Liver (tissue), 9 donors: ENCODE data around the gene GPS2. TPM values are rescaled to one million over a fixed set of nuclear protein-coding genes. Genes with fewer than 3 reads are reported as not detected.

Experiments
- DNase-seq: peaks from one replicate; pipeline ENCODE4 v3.0.0-alpha.2; 2017; ENCODE audit warnings: low spot score
- H3K27ac ChIP-seq, 2 donors: one replicate each; pipeline ENCODE4 v1.7.0; 2013; ENCODE audit warnings: inconsistent platforms in 2 of 2, low read length in 2 of 2, control low read depth in 1 of 2, low read depth in 1 of 2, mild to moderate bottlenecking in 1 of 2
- H3K27me3 ChIP-seq, 4 donors: one replicate each; pipeline versions ENCODE4 v1.6.1 to v1.7.0; 2013; ENCODE audit warnings: low read length in 3 of 4, inconsistent platforms in 1 of 4, mild to moderate bottlenecking in 1 of 4, moderate library complexity in 1 of 4; ENCODE audit not compliant: control insufficient read depth in 4 of 4, insufficient read depth in 4 of 4
- H3K36me3 ChIP-seq, 4 donors: one replicate each; pipeline versions ENCODE4 v1.6.1 to v1.7.0; 2013; ENCODE audit warnings: low read length in 3 of 4, mild to moderate bottlenecking in 3 of 4, low read depth in 1 of 4, moderate library complexity in 1 of 4; ENCODE audit not compliant: control insufficient read depth in 4 of 4, insufficient read depth in 3 of 4
- H3K4me1 ChIP-seq, 4 donors: one replicate each; pipeline versions ENCODE4 v1.6.1 to v1.7.0; 2013; ENCODE audit warnings: low read length in 3 of 4, mild to moderate bottlenecking in 3 of 4, moderate library complexity in 1 of 4; ENCODE audit not compliant: control insufficient read depth in 4 of 4, insufficient read depth in 4 of 4
- H3K4me3 ChIP-seq, 3 donors: one replicate each; pipeline versions ENCODE4 v1.6.1 to v1.7.0; 2013; ENCODE audit warnings: low read length in 3 of 3, control low read depth in 1 of 3, low read depth in 1 of 3, mild to moderate bottlenecking in 1 of 3
- H3K9ac ChIP-seq, 2 donors: one replicate each; pipeline ENCODE4 v1.7.0; 2013; ENCODE audit warnings: low read length in 2 of 2, mild to moderate bottlenecking in 2 of 2, moderate library complexity in 2 of 2, control low read depth in 1 of 2, low read depth in 1 of 2
- H3K9me3 ChIP-seq, 4 donors: one replicate each; pipeline versions ENCODE4 v1.6.1 to v1.7.0; 2013; ENCODE audit warnings: low read length in 3 of 4; ENCODE audit not compliant: control insufficient read depth in 4 of 4
- EGR1 ChIP-seq, 2 donors: IDR thresholded peaks; 2 replicates each; pipeline ENCODE4 v1.6.1; 2016 to 2018; ENCODE audit warnings: antibody characterized with exemption in 2 of 2, low read depth in 2 of 2
- FOXA1 ChIP-seq: IDR thresholded peaks from 2 replicates; pipeline ENCODE4 v1.6.1; 2016; ENCODE audit warnings: antibody characterized with exemption
- FOXA2 ChIP-seq: IDR thresholded peaks from 2 replicates; pipeline ENCODE4 v1.6.1; 2016; ENCODE audit warnings: antibody characterized with exemption
- GABPA ChIP-seq, 2 donors: IDR thresholded peaks in 1 of 2; conservative IDR thresholded peaks in 1 of 2; 2 replicates each; pipeline ENCODE4 v1.6.1; 2016; ENCODE audit warnings: antibody characterized with exemption in 2 of 2, mild to moderate bottlenecking in 1 of 2, moderate library complexity in 1 of 2
- HNF4A ChIP-seq, 2 donors: conservative IDR thresholded peaks; 2 replicates each; pipeline ENCODE4 v1.6.1; 2016; ENCODE audit warnings: antibody characterized with exemption in 2 of 2, mild to moderate bottlenecking in 2 of 2
- HNF4G ChIP-seq: IDR thresholded peaks from 2 replicates; pipeline ENCODE4 v1.6.1; 2016; ENCODE audit warnings: antibody characterized with exemption
- JUND ChIP-seq, 2 donors: IDR thresholded peaks; 2 replicates each; pipeline ENCODE4 v1.6.1; 2016; ENCODE audit warnings: antibody characterized with exemption in 2 of 2
- NR2F2 ChIP-seq: IDR thresholded peaks from 2 replicates; pipeline ENCODE4 v1.6.1; 2016; ENCODE audit warnings: antibody characterized with exemption
- RAD21 ChIP-seq, 2 donors: IDR thresholded peaks; 2 replicates each; pipeline ENCODE4 v1.6.1; 2016; ENCODE audit warnings: antibody characterized with exemption in 2 of 2, mild to moderate bottlenecking in 2 of 2
- RXRA ChIP-seq, 2 donors: IDR thresholded peaks; 2 replicates each; pipeline ENCODE4 v1.6.1; 2017 to 2018; ENCODE audit warnings: antibody characterized with exemption in 2 of 2, mild to moderate bottlenecking in 1 of 2
- SP1 ChIP-seq: IDR thresholded peaks from 2 replicates; pipeline ENCODE4 v1.6.1; 2018; ENCODE audit warnings: antibody characterized with exemption, mild to moderate bottlenecking
- TAF1 ChIP-seq: conservative IDR thresholded peaks from 2 replicates; pipeline ENCODE4 v1.6.1; 2016; ENCODE audit warnings: antibody characterized with exemption, mild to moderate bottlenecking
- YY1 ChIP-seq: IDR thresholded peaks from 2 replicates; pipeline ENCODE4 v1.6.1; 2016; ENCODE audit warnings: antibody characterized with exemption, mild to moderate bottlenecking
- WGBS: extraction: QIAGEN DNeasy Blood & Tissue Kit; methylation state at CpG from one replicate; pipeline ENCODE4 v1.1.7; 2013; 5-methylcytosine and 5-hydroxymethylcytosine counted together
- polyA plus RNA-seq, 2 donors: library from polyadenylated mRNA; stranded (reverse) in 1 of 2; unstranded in 1 of 2; fragments of 200-250 nt in 1 of 2; fragments of >200 nt in 1 of 2; fragmentation: Nextera tagmentation in 1 of 2; extraction: Ambion mirVana in 1 of 2; gene quantifications; one replicate each; pipeline versions ENCODE4 v1.2.1 to v1.2.3, GENCODE V29; 2013 to 2015
- total RNA-seq, 2 donors: library from RNA; depleted of rRNA; stranded (reverse); fragments of >200 nt; gene quantifications; one replicate each; pipeline ENCODE4 v1.2.3, GENCODE V29; 2014
- TF ChIP-seq, protein P1 (sequence below): fragments of 150-350 bp; IDR thresholded peaks from 2 replicates; pipeline ENCODE4 v1.5.1; 2017; ENCODE audit warnings: improper control_type of control experiment, low read depth, low read length; ENCODE audit not compliant: missing input control
- TF ChIP-seq, protein P2 (sequence below): IDR thresholded peaks from 2 replicates; pipeline ENCODE4 v1.6.1; 2016; ENCODE audit warnings: antibody characterized with exemption, mild to moderate bottlenecking
- TF ChIP-seq, protein P3 (sequence below): IDR thresholded peaks from 2 replicates; pipeline ENCODE4 v1.6.1; 2016; ENCODE audit warnings: antibody characterized with exemption
- TF ChIP-seq, protein P4 (sequence below): IDR thresholded peaks from 2 replicates; pipeline ENCODE4 v1.6.1; 2016; ENCODE audit warnings: antibody characterized with exemption
- TF ChIP-seq, protein P5 (sequence below): IDR thresholded peaks from 2 replicates; pipeline ENCODE4 v1.6.1; 2016; ENCODE audit warnings: antibody characterized with exemption
- donor health status: healthy.
- donor health status: healthy.
- donor health status: healthy.
- donor health status: healthy.
- donor health status: healthy.

The GPS2 gene
- total and polyA plus RNA-seq, 4 donors = 20.8 to 43.1 (median 22.8) TPM

DNA sequence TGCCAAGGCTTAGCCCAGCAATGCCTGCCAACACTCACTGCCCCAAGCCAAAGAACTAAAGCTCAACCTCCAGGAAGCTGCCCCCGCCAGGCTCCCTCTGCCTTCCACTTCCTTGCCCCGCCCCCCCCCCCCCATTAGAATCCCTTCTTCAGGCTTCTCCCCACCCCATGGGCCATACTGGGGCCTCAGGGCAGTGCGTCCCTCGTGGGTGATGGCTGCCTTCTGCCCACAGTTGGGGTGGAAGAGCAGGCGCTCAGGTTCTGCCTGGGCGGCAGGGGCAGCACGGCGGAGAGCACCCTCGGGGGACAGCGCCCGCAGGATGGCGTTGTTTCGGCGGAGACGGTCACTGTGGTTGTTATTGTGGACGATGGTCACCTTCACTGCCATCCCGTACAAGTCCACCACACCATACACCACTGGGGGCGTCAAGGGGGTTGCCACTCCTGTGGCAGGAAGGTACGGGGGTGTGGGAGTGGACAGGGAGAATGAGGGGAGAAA lies 9.9 kb upstream of the GPS2 start:
- no peaks in the 10 kb centered on the region for H3K27me3 ChIP-seq
- no peak overlapping the region for H3K4me3 ChIP-seq
- H3K27ac ChIP-seq = no peak overlapping the region
- H3K9ac ChIP-seq = no peak overlapping the region
- peaks cover 6 to 57% (median 24%) of the 10 kb centered on the region in 4 donors for H3K36me3 ChIP-seq
- 95% methylated on average over 19 of the region's 19 CpGs for WGBS
- H3K9me3 ChIP-seq = no peaks in the 10 kb centered on the region
- TF ChIP-seq HNF4A (conservative IDR thresholded peaks at IDR 0.05) (no peak), FOXA1 (no peak), SP1 (no peak), RAD21 (IDR thresholded peaks at IDR 0.05) (no peak), TAF1 (no peak), EGR1 (IDR thresholded peaks at IDR 0.05; ENCODE audit: low read depth in 2 of 2) (no peak), NR2F2 (no peak)
- TF ChIP-seq, protein P1, sequence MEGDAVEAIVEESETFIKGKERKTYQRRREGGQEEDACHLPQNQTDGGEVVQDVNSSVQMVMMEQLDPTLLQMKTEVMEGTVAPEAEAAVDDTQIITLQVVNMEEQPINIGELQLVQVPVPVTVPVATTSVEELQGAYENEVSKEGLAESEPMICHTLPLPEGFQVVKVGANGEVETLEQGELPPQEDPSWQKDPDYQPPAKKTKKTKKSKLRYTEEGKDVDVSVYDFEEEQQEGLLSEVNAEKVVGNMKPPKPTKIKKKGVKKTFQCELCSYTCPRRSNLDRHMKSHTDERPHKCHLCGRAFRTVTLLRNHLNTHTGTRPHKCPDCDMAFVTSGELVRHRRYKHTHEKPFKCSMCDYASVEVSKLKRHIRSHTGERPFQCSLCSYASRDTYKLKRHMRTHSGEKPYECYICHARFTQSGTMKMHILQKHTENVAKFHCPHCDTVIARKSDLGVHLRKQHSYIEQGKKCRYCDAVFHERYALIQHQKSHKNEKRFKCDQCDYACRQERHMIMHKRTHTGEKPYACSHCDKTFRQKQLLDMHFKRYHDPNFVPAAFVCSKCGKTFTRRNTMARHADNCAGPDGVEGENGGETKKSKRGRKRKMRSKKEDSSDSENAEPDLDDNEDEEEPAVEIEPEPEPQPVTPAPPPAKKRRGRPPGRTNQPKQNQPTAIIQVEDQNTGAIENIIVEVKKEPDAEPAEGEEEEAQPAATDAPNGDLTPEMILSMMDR = no peak
- TF ChIP-seq, protein P2, sequence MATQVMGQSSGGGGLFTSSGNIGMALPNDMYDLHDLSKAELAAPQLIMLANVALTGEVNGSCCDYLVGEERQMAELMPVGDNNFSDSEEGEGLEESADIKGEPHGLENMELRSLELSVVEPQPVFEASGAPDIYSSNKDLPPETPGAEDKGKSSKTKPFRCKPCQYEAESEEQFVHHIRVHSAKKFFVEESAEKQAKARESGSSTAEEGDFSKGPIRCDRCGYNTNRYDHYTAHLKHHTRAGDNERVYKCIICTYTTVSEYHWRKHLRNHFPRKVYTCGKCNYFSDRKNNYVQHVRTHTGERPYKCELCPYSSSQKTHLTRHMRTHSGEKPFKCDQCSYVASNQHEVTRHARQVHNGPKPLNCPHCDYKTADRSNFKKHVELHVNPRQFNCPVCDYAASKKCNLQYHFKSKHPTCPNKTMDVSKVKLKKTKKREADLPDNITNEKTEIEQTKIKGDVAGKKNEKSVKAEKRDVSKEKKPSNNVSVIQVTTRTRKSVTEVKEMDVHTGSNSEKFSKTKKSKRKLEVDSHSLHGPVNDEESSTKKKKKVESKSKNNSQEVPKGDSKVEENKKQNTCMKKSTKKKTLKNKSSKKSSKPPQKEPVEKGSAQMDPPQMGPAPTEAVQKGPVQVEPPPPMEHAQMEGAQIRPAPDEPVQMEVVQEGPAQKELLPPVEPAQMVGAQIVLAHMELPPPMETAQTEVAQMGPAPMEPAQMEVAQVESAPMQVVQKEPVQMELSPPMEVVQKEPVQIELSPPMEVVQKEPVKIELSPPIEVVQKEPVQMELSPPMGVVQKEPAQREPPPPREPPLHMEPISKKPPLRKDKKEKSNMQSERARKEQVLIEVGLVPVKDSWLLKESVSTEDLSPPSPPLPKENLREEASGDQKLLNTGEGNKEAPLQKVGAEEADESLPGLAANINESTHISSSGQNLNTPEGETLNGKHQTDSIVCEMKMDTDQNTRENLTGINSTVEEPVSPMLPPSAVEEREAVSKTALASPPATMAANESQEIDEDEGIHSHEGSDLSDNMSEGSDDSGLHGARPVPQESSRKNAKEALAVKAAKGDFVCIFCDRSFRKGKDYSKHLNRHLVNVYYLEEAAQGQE = no peak
- DNase-seq = no peak
- peaks cover 7 to 19% (median 13%) of the 10 kb centered on the region in 4 donors for H3K4me1 ChIP-seq

DNA sequence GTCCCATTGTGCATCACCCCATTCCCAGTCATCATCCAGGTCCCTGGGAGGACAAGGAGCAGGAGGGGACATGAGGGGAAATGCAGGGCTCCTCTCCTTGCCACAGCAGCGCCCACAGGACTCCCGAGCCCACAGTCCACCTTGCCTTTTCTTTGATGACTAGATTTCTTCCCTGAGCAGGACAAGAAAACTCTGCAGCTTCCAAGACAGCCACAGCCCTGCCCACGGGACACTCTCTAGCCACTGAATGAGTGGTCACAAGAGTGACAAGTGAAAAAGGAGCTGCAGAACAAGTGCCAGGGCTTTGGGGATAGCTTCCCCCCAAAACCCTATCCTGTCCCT lies 9.2 kb upstream of the GPS2 start:
- H3K27ac ChIP-seq = no peak overlapping the region
- no peak overlapping the region for H3K9ac ChIP-seq
- peaks cover 6 to 57% (median 24%) of the 10 kb centered on the region in 4 donors for H3K36me3 ChIP-seq
- peaks cover 7 to 14% (median 10%) of the 10 kb centered on the region in 4 donors for H3K4me1 ChIP-seq
- no peaks in the 10 kb centered on the region for H3K9me3 ChIP-seq
- no peak for DNase-seq
- WGBS = 92% methylated on average over 3 of the region's 3 CpGs
- no peak overlapping the region for H3K4me3 ChIP-seq
- no peak for TF ChIP-seq YY1
- TF ChIP-seq, protein P3, sequence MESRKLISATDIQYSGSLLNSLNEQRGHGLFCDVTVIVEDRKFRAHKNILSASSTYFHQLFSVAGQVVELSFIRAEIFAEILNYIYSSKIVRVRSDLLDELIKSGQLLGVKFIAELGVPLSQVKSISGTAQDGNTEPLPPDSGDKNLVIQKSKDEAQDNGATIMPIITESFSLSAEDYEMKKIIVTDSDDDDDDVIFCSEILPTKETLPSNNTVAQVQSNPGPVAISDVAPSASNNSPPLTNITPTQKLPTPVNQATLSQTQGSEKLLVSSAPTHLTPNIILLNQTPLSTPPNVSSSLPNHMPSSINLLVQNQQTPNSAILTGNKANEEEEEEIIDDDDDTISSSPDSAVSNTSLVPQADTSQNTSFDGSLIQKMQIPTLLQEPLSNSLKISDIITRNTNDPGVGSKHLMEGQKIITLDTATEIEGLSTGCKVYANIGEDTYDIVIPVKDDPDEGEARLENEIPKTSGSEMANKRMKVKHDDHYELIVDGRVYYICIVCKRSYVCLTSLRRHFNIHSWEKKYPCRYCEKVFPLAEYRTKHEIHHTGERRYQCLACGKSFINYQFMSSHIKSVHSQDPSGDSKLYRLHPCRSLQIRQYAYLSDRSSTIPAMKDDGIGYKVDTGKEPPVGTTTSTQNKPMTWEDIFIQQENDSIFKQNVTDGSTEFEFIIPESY = no peak
- no peak for TF ChIP-seq FOXA2
- no peak for TF ChIP-seq GABPA (IDR thresholded peaks at IDR 0.05 in 1 of 2, conservative IDR thresholded peaks at IDR 0.05 in 1 of 2)
- TF ChIP-seq, protein P2 = no peak
- no peak for TF ChIP-seq EGR1 (IDR thresholded peaks at IDR 0.05; ENCODE audit: low read depth in 2 of 2)
- TF ChIP-seq, protein P1 = no peak
- TF ChIP-seq, protein P4, sequence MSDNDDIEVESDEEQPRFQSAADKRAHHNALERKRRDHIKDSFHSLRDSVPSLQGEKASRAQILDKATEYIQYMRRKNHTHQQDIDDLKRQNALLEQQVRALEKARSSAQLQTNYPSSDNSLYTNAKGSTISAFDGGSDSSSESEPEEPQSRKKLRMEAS = no peak
- TF ChIP-seq SP1 = no peak
- no peak for TF ChIP-seq JUND (IDR thresholded peaks at IDR 0.05)
- TF ChIP-seq, protein P5, sequence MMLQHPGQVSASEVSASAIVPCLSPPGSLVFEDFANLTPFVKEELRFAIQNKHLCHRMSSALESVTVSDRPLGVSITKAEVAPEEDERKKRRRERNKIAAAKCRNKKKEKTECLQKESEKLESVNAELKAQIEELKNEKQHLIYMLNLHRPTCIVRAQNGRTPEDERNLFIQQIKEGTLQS = no peak
- TF ChIP-seq HNF4A (conservative IDR thresholded peaks at IDR 0.05) = no peak
- no peak for TF ChIP-seq RXRA (IDR thresholded peaks at IDR 0.05)
- no peak for TF ChIP-seq RAD21 (IDR thresholded peaks at IDR 0.05)
- no peak for TF ChIP-seq NR2F2
- no peak for TF ChIP-seq FOXA1
- no peak for TF ChIP-seq HNF4G
- no peaks in the 10 kb centered on the region for H3K27me3 ChIP-seq
